Neuronal stem cell (in vitro differentiated cells): ENCODE data around the gene VPS26B.

ENCODE experiments used
- DNase-seq: peaks from one replicate; pipeline ENCODE4 v3.0.0-alpha.2; 2013; ENCODE audit warnings: low spot score
- H2AFZ ChIP-seq: one replicate; pipeline ENCODE4 v1.6.1; 2013; ENCODE audit warnings: mild to moderate bottlenecking, low read length, inconsistent platforms
- H2AK5ac ChIP-seq: 2 replicates; pipeline ENCODE4 v1.6.1; 2013; ENCODE audit warnings: low read depth, mild to moderate bottlenecking, inconsistent platforms, low read length, moderate library complexity, mixed read lengths
- H2BK120ac ChIP-seq: 2 replicates; pipeline ENCODE4 v1.6.1; 2013; ENCODE audit warnings: low read depth, mild to moderate bottlenecking, inconsistent platforms, low read length, moderate library complexity, mixed read lengths
- H2BK12ac ChIP-seq: one replicate; pipeline ENCODE4 v1.6.1; 2013; ENCODE audit warnings: low read length, inconsistent platforms
- H2BK15ac ChIP-seq: 2 replicates; pipeline ENCODE4 v1.6.1; 2013; ENCODE audit warnings: mild to moderate bottlenecking, low read length, inconsistent platforms, mixed read lengths
- H2BK5ac ChIP-seq: one replicate; pipeline ENCODE4 v1.6.1; 2013; ENCODE audit warnings: inconsistent platforms, mild to moderate bottlenecking, low read length, moderate library complexity
- H3K14ac ChIP-seq: one replicate; pipeline ENCODE4 v1.6.1; 2013; ENCODE audit warnings: low read length, inconsistent platforms
- H3K18ac ChIP-seq: 2 replicates; pipeline ENCODE4 v1.6.1; 2013; ENCODE audit warnings: low read length, inconsistent platforms
- H3K23ac ChIP-seq: 2 replicates; pipeline ENCODE4 v1.6.1; 2013; ENCODE audit warnings: low read depth, mild to moderate bottlenecking, mixed read lengths, low read length, inconsistent platforms; ENCODE audit not compliant: poor library complexity
- H3K27ac ChIP-seq: replicated peaks from 3 replicates; pipeline ENCODE4 v1.5.1; 2013; ENCODE audit warnings: low read length, inconsistent platforms
- H3K27me3 ChIP-seq, 3 experiments: 2 replicates each; pipeline ENCODE4 v1.6.1; 2013; ENCODE audit warnings: low read length in 3 of 3, mild to moderate bottlenecking in 2 of 3, inconsistent platforms in 1 of 3, low read depth in 1 of 3, mixed read lengths in 1 of 3, moderate library complexity in 1 of 3; ENCODE audit not compliant: control insufficient read depth in 3 of 3, insufficient read depth in 3 of 3
- H3K36me3 ChIP-seq, 2 donors: replicated peaks in 1 of 2; 2 replicates each; pipeline ENCODE4 v1.6.1; 2013; ENCODE audit warnings: low read length in 2 of 2; ENCODE audit not compliant: control insufficient read depth in 2 of 2, insufficient read depth in 2 of 2
- H3K4ac ChIP-seq: 2 replicates; pipeline ENCODE4 v1.6.1; 2013; ENCODE audit warnings: inconsistent platforms, mild to moderate bottlenecking, low read length, moderate library complexity
- H3K4me1 ChIP-seq, 2 donors: 1 replicate in 1 of 2; 2 replicates in 1 of 2; pipeline ENCODE4 v1.6.1; 2013; ENCODE audit warnings: low read length in 2 of 2, low read depth in 1 of 2; ENCODE audit not compliant: control insufficient read depth in 2 of 2, insufficient read depth in 1 of 2
- H3K4me2 ChIP-seq: one replicate; pipeline ENCODE4 v1.6.1; 2013; ENCODE audit warnings: mild to moderate bottlenecking, low read length, inconsistent platforms; ENCODE audit not compliant: insufficient read depth, poor library complexity, severe bottlenecking
- H3K4me3 ChIP-seq, 2 donors: 2 replicates each; pipeline ENCODE4 v1.5.1; 2013; ENCODE audit warnings: low read length in 2 of 2, mild to moderate bottlenecking in 2 of 2, inconsistent platforms in 1 of 2, moderate library complexity in 1 of 2
- H3K79me1 ChIP-seq: one replicate; pipeline ENCODE4 v1.6.1; 2013; ENCODE audit warnings: low read depth, mild to moderate bottlenecking, inconsistent platforms, low read length, moderate library complexity
- H3K9ac ChIP-seq: one replicate; pipeline ENCODE4 v1.6.1; 2013; ENCODE audit warnings: mild to moderate bottlenecking, low read depth, low read length, inconsistent platforms; ENCODE audit not compliant: poor library complexity
- H3K9me3 ChIP-seq, 2 donors: replicated peaks in 1 of 2; 2 replicates each; pipeline versions ENCODE3 to v1.6.1; 2013; ENCODE audit warnings: low read length in 2 of 2, mild to moderate bottlenecking in 2 of 2, inconsistent platforms in 1 of 2, low read depth in 1 of 2, mixed read lengths in 1 of 2, moderate library complexity in 1 of 2; ENCODE audit not compliant: control insufficient read depth in 2 of 2, insufficient read depth in 1 of 2
- H4K8ac ChIP-seq: one replicate; pipeline ENCODE4 v1.6.1; 2013; ENCODE audit warnings: low read depth, mild to moderate bottlenecking, inconsistent platforms, low read length, moderate library complexity
- H4K91ac ChIP-seq: one replicate; pipeline ENCODE4 v1.6.1; 2013; ENCODE audit warnings: low read length, low read depth, mild to moderate bottlenecking, inconsistent platforms; ENCODE audit not compliant: poor library complexity
- WGBS, 2 donors: extraction: QIAGEN DNeasy Blood & Tissue Kit; methylation state at CpG; one replicate each; pipeline ENCODE4 v1.1.7; 2013; ENCODE audit warnings: missing lambda C conversion rate in 2 of 2, mixed read lengths in 1 of 2; ENCODE audit not compliant: insufficient read length in 2 of 2, insufficient replicate concordance in 1 of 2; ENCODE audit errors: extremely low coverage in 2 of 2; 5-methylcytosine and 5-hydroxymethylcytosine counted together

The VPS26B gene

DNA sequence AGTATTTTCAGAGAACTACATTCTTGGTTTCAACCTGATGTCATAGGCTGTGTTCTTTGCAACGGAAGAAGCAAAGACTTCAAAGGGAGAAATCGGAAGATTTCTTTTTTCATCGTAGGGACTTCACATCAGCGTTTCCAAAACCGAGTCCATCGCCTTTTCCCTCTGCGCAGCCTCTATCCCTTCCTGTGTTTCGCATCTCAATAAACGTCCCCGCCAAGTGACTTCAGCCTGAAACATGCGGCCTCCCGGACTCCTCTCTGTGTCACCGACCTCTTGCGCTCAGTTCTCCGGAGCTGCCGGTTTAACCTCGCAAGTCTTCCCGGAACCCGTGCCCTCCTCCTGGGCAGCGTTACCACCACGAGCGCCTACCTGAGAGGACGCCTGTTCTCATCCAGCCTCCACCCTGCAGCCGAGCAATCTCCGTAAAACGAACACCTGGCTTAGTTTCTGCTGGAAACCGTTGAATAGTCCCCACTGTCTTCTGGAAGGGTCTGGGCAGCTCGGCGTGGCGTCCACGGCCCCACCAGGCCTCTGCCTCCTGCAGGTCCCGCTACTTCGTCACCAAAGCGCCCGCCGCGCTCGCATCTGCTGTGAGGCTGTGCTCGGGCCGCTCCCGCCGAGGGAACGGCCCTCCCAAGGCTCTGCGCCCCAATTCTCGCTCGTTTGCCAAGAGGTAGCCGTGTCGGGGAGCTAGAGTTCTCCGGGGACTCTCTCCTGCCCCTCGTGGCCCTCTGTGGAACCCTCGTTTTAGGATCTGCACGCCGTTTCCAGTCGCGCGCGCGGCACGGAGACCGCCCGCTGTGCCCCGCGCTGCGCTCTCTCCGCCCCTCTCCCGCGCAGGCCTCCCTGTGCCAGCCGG is 51.3 kb downstream of the VPS26B start, which contains the start of gene GLB1L3:
TSS of gene GLB1L3 (plus strand) at position 846 of the 862 bp plus-strand sequence. CDS start 362 bp downstream, outside the sequence.
- no peak within 1 kb of the TSS for H3K14ac ChIP-seq
- peaks cover 2 to 22% of the 10 kb centered on the region in 2 donors for H3K4me1 ChIP-seq
- peak within 1 kb of the TSS; percentile 45 for H4K8ac ChIP-seq
- H3K4me3 ChIP-seq: peak within 1 kb of the TSS; percentile 24 to 74
- peaks cover 25 to 88% (median 58%) of the 10 kb centered on the region in 3 experiments for H3K27me3 ChIP-seq
- H2BK15ac ChIP-seq: no peak within 1 kb of the TSS
- peak within 1 kb of the TSS; percentile 96 for H3K4me2 ChIP-seq
- H2BK5ac ChIP-seq: no peak within 1 kb of the TSS
- peak within 1 kb of the TSS; percentile 54 for H3K9ac ChIP-seq
- no peaks in the 10 kb centered on the region for H3K79me1 ChIP-seq
- H2BK120ac ChIP-seq: no peak within 1 kb of the TSS
- H3K27ac ChIP-seq: no peak within 1 kb of the TSS
- peak within 1 kb of the TSS; percentile 89 for H2AFZ ChIP-seq
- H3K23ac ChIP-seq: peak within 1 kb of the TSS; percentile 71
- H3K18ac ChIP-seq: peak within 1 kb of the TSS; percentile 75
- H2AK5ac ChIP-seq: peak within 1 kb of the TSS; percentile 0
- H2BK12ac ChIP-seq: no peak within 1 kb of the TSS
- DNase-seq: no peak
- peaks cover 2 to 15% of the 10 kb centered on the region in 2 donors for H3K9me3 ChIP-seq
- no peak within 1 kb of the TSS for H4K91ac ChIP-seq
- no peak within 1 kb of the TSS for H3K4ac ChIP-seq
- no CpG with 5 or more reads among the region's 68 CpGs for WGBS, 2 donors
- H3K36me3 ChIP-seq: no peaks in the 10 kb centered on the region

GRCh38 chr11:134276396-134277182 is 52.1 kb downstream of the VPS26B start:
- Histone ChIP-seq H3K4me1 (peaks cover 2 to 22% of the 10 kb centered on the region in 2 donors), H3K14ac (no peak overlapping the region), H2BK5ac (no peak overlapping the region), H3K4me3 (peak overlapping the region; percentile 24 to 74), H3K23ac (peak overlapping the region; percentile 71), H2BK120ac (no peak overlapping the region), H3K27me3 (peaks cover 25 to 87% (median 56%) of the 10 kb centered on the region in 3 experiments), H4K91ac (no peak overlapping the region), H2AK5ac (no peak overlapping the region), H3K9ac (peak overlapping the region; percentile 54), H3K4me2 (peak overlapping the region; percentile 96), H2BK12ac (no peak overlapping the region), H2AFZ (peak overlapping the region; percentile 89), H3K36me3 (no peaks in the 10 kb centered on the region), H3K4ac (no peak overlapping the region), H4K8ac (no peak overlapping the region), H3K79me1 (no peaks in the 10 kb centered on the region), H3K9me3 (peaks cover 2 to 15% of the 10 kb centered on the region in 2 donors), H3K18ac (peak overlapping the region; percentile 75), H2BK15ac (no peak overlapping the region), H3K27ac (no peak overlapping the region)
- no CpG with 5 or more reads among the region's 88 CpGs for WGBS, 2 donors
- no peak for DNase-seq

DNA sequence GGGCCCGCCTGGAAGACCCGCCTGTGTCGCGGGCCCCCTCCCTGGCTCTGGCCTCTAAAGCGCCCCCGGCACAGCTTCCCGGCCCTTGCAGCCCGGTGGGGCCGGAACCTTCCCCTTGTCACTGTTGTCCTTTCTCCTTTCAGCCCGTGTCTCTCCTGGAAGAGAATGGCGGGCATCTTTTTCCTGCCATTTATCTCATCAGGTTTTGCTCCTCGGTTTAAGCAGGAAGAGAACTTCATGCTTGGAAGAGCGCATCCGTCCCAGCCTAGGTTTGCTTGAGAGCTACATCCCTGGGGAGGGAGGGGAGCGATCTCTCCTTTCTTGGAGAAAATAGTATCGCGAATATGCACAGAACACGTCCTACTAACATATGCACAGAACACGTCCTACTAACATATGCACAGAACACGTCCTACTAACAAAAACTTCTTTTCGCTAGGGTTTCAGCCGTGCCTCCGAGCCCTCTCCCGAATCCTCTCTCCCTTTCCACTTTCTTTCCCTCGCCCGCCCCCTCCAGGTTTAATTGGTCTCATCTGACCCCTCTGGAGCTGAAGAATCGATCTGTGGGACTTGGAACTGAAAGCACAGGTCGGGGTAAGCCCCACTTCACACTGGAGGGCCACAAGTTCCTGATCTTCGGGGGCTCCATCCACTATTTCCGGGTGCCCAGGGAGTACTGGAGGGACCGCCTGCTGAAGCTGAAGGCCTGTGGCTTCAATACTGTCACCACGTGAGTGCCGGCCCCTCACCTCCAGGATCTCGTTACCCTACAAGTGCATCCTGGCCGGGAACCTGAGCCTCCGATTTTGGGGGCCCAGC is 52.9 kb downstream of the VPS26B start:
- Histone ChIP-seq H3K14ac (no peak overlapping the region), H3K18ac (peak overlapping the region; percentile 67), H3K36me3 (no peaks in the 10 kb centered on the region), H3K27ac (no peak overlapping the region), H2BK15ac (no peak overlapping the region), H3K79me1 (no peaks in the 10 kb centered on the region), H2BK120ac (no peak overlapping the region), H2AK5ac (no peak overlapping the region), H3K4me2 (peak overlapping the region; percentile 96), H3K9ac (peak overlapping the region; percentile 54), H3K4ac (no peak overlapping the region), H2BK5ac (no peak overlapping the region), H3K23ac (peak overlapping the region; percentile 71), H2BK12ac (no peak overlapping the region), H4K91ac (no peak overlapping the region), H3K9me3 (peaks cover 2 to 15% of the 10 kb centered on the region in 2 donors), H2AFZ (peak overlapping the region; percentile 89), H3K4me3 (peak overlapping the region in 1 of 2 donors; percentile 74), H3K27me3 (peaks cover 25 to 85% (median 54%) of the 10 kb centered on the region in 3 experiments), H3K4me1 (peaks cover 2 to 21% of the 10 kb centered on the region in 2 donors), H4K8ac (no peak overlapping the region)
- no peak for DNase-seq
- WGBS, 2 donors: no CpG with 5 or more reads among the region's 36 CpGs
